CD14-positive monocyte (primary cell): ENCODE measurements around the gene GRK6. TPM values are rescaled to one million over a fixed set of nuclear protein-coding genes. Genes with fewer than 3 reads are reported as not detected.
"Not testable (repeated sequence)": the region's sequence is repeated elsewhere in the genome, so short reads cannot be mapped to it uniquely, and the experiment has no call there.

Experiments
- DNase-seq, 3 donors: peaks; one replicate each; pipeline ENCODE4 v3.0.0-alpha.2; 2011 to 2022
- H2AFZ ChIP-seq: 2 replicates; pipeline ENCODE4 v1.6.0; 2012; ENCODE audit warnings: mild to moderate bottlenecking, low read depth, low read length, inconsistent platforms; ENCODE audit not compliant: insufficient read depth, poor library complexity, severe bottlenecking
- H3K27ac ChIP-seq, 2 donors: 1 replicate in 1 of 2; 2 replicates in 1 of 2; pipeline ENCODE4 v1.5.1; 2012 to 2013; ENCODE audit warnings: low read length in 2 of 2, control low read depth in 1 of 2, inconsistent platforms in 1 of 2, low read depth in 1 of 2, mild to moderate bottlenecking in 1 of 2
- H3K27me3 ChIP-seq, 2 donors: one replicate each; pipeline versions ENCODE4 v1.6.0 to v1.6.1; 2011 to 2013; ENCODE audit warnings: low read length in 2 of 2; ENCODE audit not compliant: control insufficient read depth in 2 of 2, insufficient read depth in 2 of 2
- H3K36me3 ChIP-seq, 2 donors: replicated peaks in 1 of 2; 1 replicate in 1 of 2; 2 replicates in 1 of 2; pipeline versions ENCODE4 v1.5.1 to v1.6.1; 2012 to 2013; ENCODE audit warnings: low read length in 2 of 2, control low read depth in 1 of 2, inconsistent platforms in 1 of 2, mild to moderate bottlenecking in 1 of 2; ENCODE audit not compliant: insufficient read depth in 2 of 2, control insufficient read depth in 1 of 2
- H3K4me1 ChIP-seq, 2 donors: 1 replicate in 1 of 2; 2 replicates in 1 of 2; pipeline versions ENCODE4 v1.5.1 to v1.6.1; 2012 to 2013; ENCODE audit warnings: low read length in 2 of 2, control low read depth in 1 of 2, inconsistent platforms in 1 of 2, mild to moderate bottlenecking in 1 of 2, moderate library complexity in 1 of 2; ENCODE audit not compliant: insufficient read depth in 2 of 2, control insufficient read depth in 1 of 2
- H3K4me2 ChIP-seq: replicated peaks from 2 replicates; pipeline ENCODE3; 2012; ENCODE audit warnings: low read length, moderate library complexity, mild to moderate bottlenecking; ENCODE audit not compliant: poor library complexity, severe bottlenecking; ENCODE audit errors: extremely low read depth
- H3K4me3 ChIP-seq, 3 experiments: fragments of 200-600 bp in 1 of 3; sonication (generic) in 1 of 3; replicated peaks in 1 of 3; 1 replicate in 2 of 3; 2 replicates in 1 of 3; pipeline ENCODE4 v1.5.1; 2011 to 2013; ENCODE audit warnings: low read length in 3 of 3, mild to moderate bottlenecking in 3 of 3, control low read depth in 2 of 3, low read depth in 2 of 3, inconsistent platforms in 1 of 3, moderate library complexity in 1 of 3
- H3K79me2 ChIP-seq: 2 replicates; pipeline ENCODE4 v1.6.0; 2012; ENCODE audit warnings: mild to moderate bottlenecking, control low read depth, inconsistent platforms, low read length, moderate library complexity; ENCODE audit not compliant: insufficient read depth
- H3K9ac ChIP-seq: 2 replicates; pipeline ENCODE4 v1.6.0; 2017; ENCODE audit warnings: low read length, mild to moderate bottlenecking; ENCODE audit not compliant: insufficient read depth, poor library complexity, severe bottlenecking
- H3K9me3 ChIP-seq, 2 donors: replicated peaks in 1 of 2; 1 replicate in 1 of 2; 2 replicates in 1 of 2; pipeline versions ENCODE4 v1.5.1 to v1.6.1; 2012 to 2013; ENCODE audit warnings: low read length in 2 of 2, control low read depth in 1 of 2; ENCODE audit not compliant: control insufficient read depth in 1 of 2, insufficient read depth in 1 of 2
- H4K20me1 ChIP-seq: 2 replicates; pipeline ENCODE4 v1.6.0; 2012; ENCODE audit warnings: mild to moderate bottlenecking, low read length, control low read depth, moderate library complexity; ENCODE audit not compliant: insufficient read depth
- H3K27ac Mint-ChIP-seq, 7 donors: one replicate each; pipeline ENCODE4 v1.8.0; 2020; ENCODE audit warnings: mild to moderate bottlenecking in 7 of 7, mixed read lengths in 7 of 7, moderate library complexity in 6 of 7, inconsistent platforms in 2 of 7
- H3K27me3 Mint-ChIP-seq, 3 donors: one replicate each; pipeline ENCODE4 v1.8.0; 2021 to 2022; ENCODE audit warnings: low read depth in 3 of 3, mild to moderate bottlenecking in 3 of 3, mixed read lengths in 3 of 3, moderate library complexity in 3 of 3, inconsistent platforms in 1 of 3
- H3K36me3 Mint-ChIP-seq, 2 donors: one replicate each; pipeline ENCODE4 v1.8.0; 2020; ENCODE audit warnings: mixed read lengths in 2 of 2, inconsistent platforms in 1 of 2, mild to moderate bottlenecking in 1 of 2
- H3K4me1 Mint-ChIP-seq: one replicate; pipeline ENCODE4 v1.8.0; 2020; ENCODE audit warnings: mild to moderate bottlenecking, mixed read lengths
- H3K4me3 Mint-ChIP-seq, 2 donors: one replicate each; pipeline ENCODE4 v1.8.0; 2020; ENCODE audit warnings: mild to moderate bottlenecking in 2 of 2, mixed read lengths in 2 of 2, moderate library complexity in 1 of 2
- H3K9me3 Mint-ChIP-seq, 7 donors: one replicate each; pipeline ENCODE4 v1.8.0; 2020 to 2022; ENCODE audit warnings: mixed read lengths in 7 of 7, mild to moderate bottlenecking in 6 of 7, moderate library complexity in 6 of 7, inconsistent platforms in 2 of 7
- WGBS: methylation state at CpG from one replicate; pipeline ENCODE4 v1.1.5; 2013; ENCODE audit warnings: missing lambda C conversion rate; ENCODE audit not compliant: insufficient coverage; 5-methylcytosine and 5-hydroxymethylcytosine counted together
- intact Hi-C, 2 donors: fragments of 100-400 bp; cut with micrococcal nuclease; formaldehyde crosslinking; loops; one replicate each; pipeline versions ENCODE4 v1.15.0 to v1.15.1; 2023
- polyA plus RNA-seq, 3 donors: library from polyadenylated mRNA; depleted of rRNA in 1 of 3; unstranded in 2 of 3; stranded (reverse) in 1 of 3; fragments of 300-500 nt in 2 of 3; fragments of >200 nt in 1 of 3; fragmentation: Illumina TruSeq in 2 of 3; gene quantifications; 1 replicate in 2 of 3; 2 replicates in 1 of 3; pipeline ENCODE4 v1.2.3, GENCODE V29; 2012 to 2021
- TF ChIP-seq, protein P1 (sequence below): fragments of 200-600 bp; IDR thresholded peaks from one replicate; pipeline ENCODE4 v1.8.0; 2022; ENCODE audit warnings: antibody characterized with exemption, mild to moderate bottlenecking

The GRK6 gene
- polyA plus RNA-seq, 3 donors: 41.6 to 101 (median 63.4) TPM

DNA sequence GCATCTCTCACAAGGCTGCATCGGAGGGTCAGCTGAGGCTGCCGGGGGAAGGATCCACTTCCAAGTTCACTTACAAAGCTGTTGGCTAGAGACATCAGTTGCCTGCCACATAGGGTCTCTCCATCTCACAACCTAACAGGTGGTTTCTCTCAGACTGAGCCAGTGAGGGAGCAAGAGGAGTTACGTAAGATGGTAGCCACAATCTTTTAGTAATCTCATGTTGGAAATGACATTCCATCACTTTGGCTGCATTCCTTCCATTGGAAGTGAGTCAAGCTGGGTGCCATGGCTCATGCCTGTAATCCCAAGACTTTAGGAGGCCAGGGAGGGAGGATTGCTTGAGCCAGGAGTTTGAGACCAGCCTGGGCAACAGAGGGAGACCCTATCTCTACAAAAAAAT is 7.4 kb upstream of the GRK6 start:
- intact Hi-C loops: loop anchor here in 1 of 2 donors (2.0 kb wide), 1 partner anchor 14 kb away; no protein-coding TSS in a partner anchor
- Mint-ChIP-seq H3K27ac (peak overlapping the region; percentile 63 to 95 (median 90)), H3K4me1 (peaks cover 55% of the 10 kb centered on the region), H3K4me3 (no peak overlapping the region), H3K9me3 (peaks cover 0 to 4% (median 0%) of the 10 kb centered on the region in 7 donors), H3K36me3 (no peaks in the 10 kb centered on the region), H3K27me3 (no peaks in the 10 kb centered on the region)
- Histone ChIP-seq H3K4me2 (no peak overlapping the region), H3K27ac (peak overlapping the region; percentile 68 to 72), H3K9me3 (no peaks in the 10 kb centered on the region), H3K4me1 (peaks cover 42 to 54% of the 10 kb centered on the region in 2 donors), H3K27me3 (no peaks in the 10 kb centered on the region), H3K9ac (no peak overlapping the region), H3K4me3 (no peak overlapping the region), H2AFZ (no peak overlapping the region), H3K79me2 (no peaks in the 10 kb centered on the region), H3K36me3 (no peaks in the 10 kb centered on the region), H4K20me1 (no peaks in the 10 kb centered on the region)
- TF ChIP-seq, protein P1, sequence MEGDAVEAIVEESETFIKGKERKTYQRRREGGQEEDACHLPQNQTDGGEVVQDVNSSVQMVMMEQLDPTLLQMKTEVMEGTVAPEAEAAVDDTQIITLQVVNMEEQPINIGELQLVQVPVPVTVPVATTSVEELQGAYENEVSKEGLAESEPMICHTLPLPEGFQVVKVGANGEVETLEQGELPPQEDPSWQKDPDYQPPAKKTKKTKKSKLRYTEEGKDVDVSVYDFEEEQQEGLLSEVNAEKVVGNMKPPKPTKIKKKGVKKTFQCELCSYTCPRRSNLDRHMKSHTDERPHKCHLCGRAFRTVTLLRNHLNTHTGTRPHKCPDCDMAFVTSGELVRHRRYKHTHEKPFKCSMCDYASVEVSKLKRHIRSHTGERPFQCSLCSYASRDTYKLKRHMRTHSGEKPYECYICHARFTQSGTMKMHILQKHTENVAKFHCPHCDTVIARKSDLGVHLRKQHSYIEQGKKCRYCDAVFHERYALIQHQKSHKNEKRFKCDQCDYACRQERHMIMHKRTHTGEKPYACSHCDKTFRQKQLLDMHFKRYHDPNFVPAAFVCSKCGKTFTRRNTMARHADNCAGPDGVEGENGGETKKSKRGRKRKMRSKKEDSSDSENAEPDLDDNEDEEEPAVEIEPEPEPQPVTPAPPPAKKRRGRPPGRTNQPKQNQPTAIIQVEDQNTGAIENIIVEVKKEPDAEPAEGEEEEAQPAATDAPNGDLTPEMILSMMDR: no peak
- WGBS: 83% methylated on average over 1 of the region's 3 CpGs
- DNase-seq: peak in 1 of 3 donors; percentile 37

DNA sequence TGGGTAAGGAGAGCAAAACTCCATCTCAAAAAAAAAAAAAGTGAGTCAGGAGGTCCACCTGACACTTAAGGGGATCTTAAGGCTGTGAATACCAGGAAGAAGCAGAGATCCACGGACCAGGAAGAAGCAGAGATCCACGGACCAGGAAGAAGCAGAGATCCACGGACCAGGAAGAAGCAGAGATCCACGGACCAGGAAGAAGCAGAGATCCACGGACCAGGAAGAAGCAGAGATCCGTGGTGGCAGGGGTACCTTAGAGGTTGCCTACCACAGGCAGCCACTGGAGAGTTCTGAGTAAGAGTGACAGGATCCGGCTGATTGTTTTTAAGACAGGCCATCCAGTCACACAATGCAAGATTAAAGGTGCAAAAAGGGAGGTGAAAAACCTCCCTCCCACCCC is 6.0 kb upstream of the GRK6 start:
- H3K27me3 Mint-ChIP-seq: not testable (repeated sequence)

More for the DNA sequence above, 6.0 kb upstream of the GRK6 start:
- H3K27ac Mint-ChIP-seq: peak overlapping the region in 5 of 7 donors; percentile 80 to 92 (median 86)
- H2AFZ ChIP-seq, DNase-seq, H3K4me3 ChIP-seq, H3K4me2 ChIP-seq, H3K36me3 Mint-ChIP-seq, H3K9me3 ChIP-seq, H4K20me1 ChIP-seq, intact Hi-C loops, H3K9me3 Mint-ChIP-seq, H3K27me3 ChIP-seq, H3K36me3 ChIP-seq, H3K9ac ChIP-seq, H3K79me2 ChIP-seq, H3K4me3 Mint-ChIP-seq: not testable (repeated sequence)
- H3K27ac ChIP-seq: peak overlapping the region in 1 of 2 donors; percentile 68
- peaks cover 55% of the 10 kb centered on the region for H3K4me1 Mint-ChIP-seq
- peaks cover 41 to 55% of the 10 kb centered on the region in 2 donors for H3K4me1 ChIP-seq
- 100% methylated on average over 2 of the region's 7 CpGs for WGBS
